Small intestine (tissue), 7 donors: ENCODE measurements around the gene ANKRD13B. TPM values are rescaled to one million over a fixed set of nuclear protein-coding genes. Genes with fewer than 3 reads are reported as not detected.
"Not testable (repeated sequence)": the region's sequence is repeated elsewhere in the genome, so short reads cannot be mapped to it uniquely, and the experiment has no call there.

ENCODE experiments used
- DNase-seq, 2 donors: peaks; one replicate each; pipeline versions ENCODE4 v3.0.0 to v3.0.0-alpha.2; 2013
- FAIRE-seq: peaks from 2 replicates; lab custom pipeline; 2012; peaks lifted over from hg19 to GRCh38; lab: Jason Lieb, UNC
- H3K27ac ChIP-seq, 3 donors: one replicate each; pipeline ENCODE4 v1.5.1; 2013; ENCODE audit warnings: low read length in 2 of 3, mild to moderate bottlenecking in 2 of 3, control low read depth in 1 of 3, inconsistent platforms in 1 of 3, low read depth in 1 of 3, moderate library complexity in 1 of 3
- H3K27me3 ChIP-seq, 3 donors: one replicate each; pipeline ENCODE4 v1.6.1; 2013; ENCODE audit warnings: low read length in 3 of 3, inconsistent platforms in 1 of 3; ENCODE audit not compliant: control insufficient read depth in 3 of 3, insufficient read depth in 3 of 3
- H3K36me3 ChIP-seq, 3 donors: one replicate each; pipeline ENCODE4 v1.6.1; 2013; ENCODE audit warnings: low read length in 3 of 3, inconsistent platforms in 1 of 3, low read depth in 1 of 3, mild to moderate bottlenecking in 1 of 3, moderate library complexity in 1 of 3; ENCODE audit not compliant: control insufficient read depth in 3 of 3, insufficient read depth in 2 of 3
- H3K4me1 ChIP-seq, 3 donors: one replicate each; pipeline ENCODE4 v1.6.1; 2013; ENCODE audit warnings: low read length in 2 of 3, inconsistent platforms in 1 of 3, low read depth in 1 of 3, mild to moderate bottlenecking in 1 of 3, moderate library complexity in 1 of 3; ENCODE audit not compliant: control insufficient read depth in 3 of 3, insufficient read depth in 2 of 3
- H3K4me3 ChIP-seq, 3 donors: one replicate each; pipeline ENCODE4 v1.5.1; 2013; ENCODE audit warnings: low read length in 3 of 3, control low read depth in 1 of 3, inconsistent platforms in 1 of 3, low read depth in 1 of 3, mild to moderate bottlenecking in 1 of 3, moderate library complexity in 1 of 3
- H3K9me3 ChIP-seq, 2 donors: one replicate each; pipeline ENCODE4 v1.6.1; 2013; ENCODE audit warnings: low read depth in 1 of 2, low read length in 1 of 2; ENCODE audit not compliant: control insufficient read depth in 2 of 2, insufficient read depth in 1 of 2
- WGBS, 3 donors: extraction: QIAGEN DNeasy Blood & Tissue Kit; methylation state at CpG; one replicate each; pipeline ENCODE4 v1.1.7; 2013; 5-methylcytosine and 5-hydroxymethylcytosine counted together
- polyA plus RNA-seq, 4 donors: library from polyadenylated mRNA; stranded (reverse) in 3 of 4; unstranded in 1 of 4; fragments of 200-250 nt in 3 of 4; fragments of 120-200 nt in 1 of 4; gene quantifications; one replicate each; pipeline versions ENCODE4 v1.2.1 to v1.2.3, GENCODE V29; 2013
- donor health status: healthy with polysubstance abuse.
- donor health status: control.
- donor health status: control.
- donor health status: Bipolar disorder and iron deficiency.
- donor health status: healthy.

ANKRD13B gene
- polyA plus RNA-seq, 4 donors = 2.5 to 4.0 (median 3.0) TPM; not detected in 1

DNA sequence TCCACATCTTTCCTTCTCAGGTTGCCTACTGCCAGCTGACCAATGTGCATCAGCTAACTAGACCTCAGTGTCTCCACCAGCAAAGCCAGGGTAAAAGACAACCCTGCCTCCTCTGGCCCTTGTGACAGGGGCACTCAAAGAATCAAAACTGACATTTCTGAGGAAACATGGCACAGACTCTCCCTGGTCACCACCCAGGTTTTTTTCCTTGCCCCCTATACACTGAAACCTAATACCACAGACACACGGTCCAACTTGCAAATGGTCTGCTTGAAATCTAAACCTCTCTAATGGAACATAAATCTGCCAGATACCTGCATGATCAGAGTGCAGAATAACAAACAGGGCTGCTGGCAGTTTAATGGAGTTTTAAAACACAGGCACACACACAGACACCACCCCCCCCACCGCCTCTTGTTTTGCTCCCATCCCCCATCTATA lies 49.3 kb downstream of the ANKRD13B start:
- no peak for FAIRE-seq
- no peak overlapping the region for H3K27ac ChIP-seq

DNA sequence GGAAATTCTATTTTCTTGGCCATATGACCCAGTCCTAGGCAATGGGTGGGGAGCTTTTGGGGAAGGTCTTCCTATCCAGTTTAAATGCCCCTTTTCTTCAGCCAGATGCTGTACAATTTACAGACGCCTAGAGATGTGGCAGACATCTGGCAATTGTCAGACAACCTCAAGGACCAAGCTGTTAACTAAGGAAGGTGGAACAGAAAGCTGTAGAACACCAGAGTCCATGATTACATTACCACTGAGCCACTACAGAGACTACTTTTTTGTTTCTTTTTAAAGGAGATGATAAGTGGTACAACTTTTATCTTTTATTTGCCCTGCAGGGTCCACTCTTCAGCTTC lies 50.9 kb downstream of the ANKRD13B start:
- no peak for DNase-seq
- H3K36me3 ChIP-seq = peaks cover 0 to 11% (median 9%) of the 10 kb centered on the region in 3 donors
- peaks cover 0 to 17% (median 15%) of the 10 kb centered on the region in 3 donors for H3K4me1 ChIP-seq
- peak overlapping the region in 1 of 3 donors; percentile 83 for H3K27ac ChIP-seq
- no peaks in the 10 kb centered on the region for H3K27me3 ChIP-seq
- FAIRE-seq = no peak
- peaks cover 0 to 4% of the 10 kb centered on the region in 2 donors for H3K9me3 ChIP-seq
- 79 to 90% (median 89%) methylated on average over 1 of the region's 1 CpG for WGBS, 3 donors
- no peak overlapping the region for H3K4me3 ChIP-seq

More for the DNA sequence above, 49.3 kb downstream of the ANKRD13B start:
- H3K27me3 ChIP-seq = no peaks in the 10 kb centered on the region
- H3K9me3 ChIP-seq = peaks cover 0 to 4% of the 10 kb centered on the region in 2 donors
- no peak for DNase-seq
- H3K4me1 ChIP-seq = peaks cover 0 to 17% (median 15%) of the 10 kb centered on the region in 3 donors
- WGBS, 3 donors = 64 to 71% (median 71%) methylated on average over 2 of the region's 2 CpGs
- peaks cover 0 to 9% (median 5%) of the 10 kb centered on the region in 3 donors for H3K36me3 ChIP-seq
- no peak overlapping the region for H3K4me3 ChIP-seq

DNA sequence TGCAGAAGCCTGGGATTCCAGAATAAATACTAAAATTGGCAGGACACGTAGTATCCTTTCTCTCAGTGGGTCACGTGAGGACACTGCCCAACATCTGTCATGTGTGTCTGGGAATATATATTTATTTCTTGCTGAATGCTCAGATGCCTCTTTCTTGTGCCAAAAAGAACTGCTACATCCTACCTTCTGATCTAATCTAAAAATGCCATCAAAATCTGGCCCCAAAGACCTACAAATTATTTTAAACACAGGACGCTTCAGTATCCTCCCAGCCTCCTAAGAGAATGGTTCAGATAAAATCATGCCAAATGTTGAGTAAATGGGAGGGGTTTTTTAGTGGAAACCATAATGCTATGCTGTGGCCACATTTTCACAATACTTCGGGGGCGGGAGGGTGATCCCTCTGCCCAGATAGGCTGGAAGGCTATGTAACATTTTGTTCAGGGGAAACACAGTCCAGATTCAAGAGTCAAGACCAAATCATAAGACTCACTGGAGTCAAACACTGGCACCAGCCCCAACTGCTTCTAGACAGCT lies 52.7 kb downstream of the ANKRD13B start:
- Histone ChIP-seq H3K4me3 (no peak overlapping the region), H3K9me3 (peaks cover 0 to 4% of the 10 kb centered on the region in 2 donors), H3K36me3 (peaks cover 6 to 16% (median 9%) of the 10 kb centered on the region in 3 donors), H3K27me3 (no peaks in the 10 kb centered on the region), H3K27ac (peak overlapping the region in 1 of 3 donors; percentile 86), H3K4me1 (peaks cover 0 to 15% (median 15%) of the 10 kb centered on the region in 3 donors)
- no peak for FAIRE-seq
- WGBS, 3 donors = 55 to 96% (median 88%) methylated on average over 5 of the region's 5 CpGs
- no peak for DNase-seq

DNA sequence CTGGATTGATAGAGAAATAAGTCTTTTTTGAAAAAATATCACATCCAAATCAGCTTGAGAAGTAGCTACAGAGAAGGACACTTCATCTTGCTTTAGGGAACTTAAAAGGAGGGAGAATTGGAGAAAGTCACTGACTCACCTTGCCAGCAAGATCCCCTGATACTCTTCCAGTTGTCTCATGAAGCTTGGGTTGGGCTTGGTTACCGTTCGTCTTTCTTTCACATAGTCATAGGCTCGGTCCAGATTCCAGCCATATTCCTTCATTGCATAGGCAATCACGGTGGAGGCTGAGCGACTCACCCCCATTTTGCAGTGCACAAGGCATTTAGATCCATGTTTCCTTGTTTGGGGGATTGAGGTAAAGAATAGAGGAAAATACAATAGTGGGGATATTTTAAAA lies 55.1 kb downstream of the ANKRD13B start:
- 92 to 95% (median 95%) methylated on average over 5 of the region's 5 CpGs for WGBS, 3 donors
- FAIRE-seq (no peak), DNase-seq (no peak)
- no peak overlapping the region for H3K4me3 ChIP-seq
- peaks cover 0 to 15% (median 7%) of the 10 kb centered on the region in 3 donors for H3K4me1 ChIP-seq
- no peak overlapping the region for H3K27ac ChIP-seq
- H3K36me3 ChIP-seq = peaks cover 9 to 16% (median 9%) of the 10 kb centered on the region in 3 donors
- peaks cover 0 to 4% of the 10 kb centered on the region in 2 donors for H3K9me3 ChIP-seq
- no peaks in the 10 kb centered on the region for H3K27me3 ChIP-seq

DNA sequence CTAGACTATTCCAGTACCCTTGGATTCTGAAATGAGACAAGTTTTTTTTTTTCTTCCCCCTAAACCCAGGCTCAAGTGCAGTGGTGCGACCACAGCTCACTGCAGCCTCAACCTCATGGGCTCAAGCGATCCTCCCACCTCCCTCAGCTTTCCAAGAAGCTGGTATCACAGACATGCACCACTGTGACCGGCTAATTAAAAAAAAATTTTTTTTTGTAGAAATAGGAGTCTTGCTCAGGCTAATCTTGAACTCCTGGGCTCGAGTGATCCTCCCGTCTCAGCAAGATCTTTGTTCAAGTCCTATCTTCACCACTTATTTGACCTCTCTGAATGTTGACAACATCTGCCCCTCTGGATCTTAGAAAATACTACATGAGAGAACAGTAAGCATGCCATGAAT lies 56.4 kb downstream of the ANKRD13B start:
- WGBS, 3 donors = 95 to 98% (median 96%) methylated on average over 5 of the region's 5 CpGs
- no peak for FAIRE-seq

DNA sequence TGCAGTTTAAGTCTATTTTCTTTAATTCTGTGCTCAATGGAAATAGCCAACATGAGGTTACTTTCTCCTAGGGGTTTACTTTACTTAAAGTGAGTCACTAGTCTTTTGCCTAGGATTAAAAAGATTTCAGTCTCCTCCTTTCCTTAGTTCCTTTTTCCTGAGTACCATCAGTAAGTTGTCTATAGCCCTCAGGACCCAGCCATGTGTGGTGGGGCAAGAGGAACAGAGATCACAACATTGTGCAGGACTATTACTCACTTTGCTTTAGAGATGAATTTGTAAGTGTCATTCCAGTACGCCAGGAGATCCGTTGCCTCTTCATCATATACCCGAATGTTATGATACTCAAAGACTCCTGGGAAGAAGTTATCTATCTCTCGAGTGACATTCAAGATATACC lies 57.5 kb downstream of the ANKRD13B start:
- Histone ChIP-seq H3K4me3 (no peak overlapping the region), H3K27ac (no peak overlapping the region), H3K4me1 (peaks cover 0 to 7% (median 0%) of the 10 kb centered on the region in 3 donors), H3K27me3 (no peaks in the 10 kb centered on the region), H3K9me3 (no peaks in the 10 kb centered on the region), H3K36me3 (peaks cover 9 to 13% (median 12%) of the 10 kb centered on the region in 3 donors)
- WGBS, 3 donors = 83 to 93% (median 88%) methylated on average over 4 of the region's 4 CpGs
- DNase-seq (no peak), FAIRE-seq (no peak)

More for the DNA sequence above, 56.4 kb downstream of the ANKRD13B start:
- Histone ChIP-seq H3K36me3 (peaks cover 9 to 13% (median 12%) of the 10 kb centered on the region in 3 donors), H3K27me3 (no peaks in the 10 kb centered on the region), H3K4me3 (no peak overlapping the region), H3K4me1 (peaks cover 0 to 10% (median 0%) of the 10 kb centered on the region in 3 donors), H3K9me3 (no peaks in the 10 kb centered on the region), H3K27ac (no peak overlapping the region)
- no peak for DNase-seq

DNA sequence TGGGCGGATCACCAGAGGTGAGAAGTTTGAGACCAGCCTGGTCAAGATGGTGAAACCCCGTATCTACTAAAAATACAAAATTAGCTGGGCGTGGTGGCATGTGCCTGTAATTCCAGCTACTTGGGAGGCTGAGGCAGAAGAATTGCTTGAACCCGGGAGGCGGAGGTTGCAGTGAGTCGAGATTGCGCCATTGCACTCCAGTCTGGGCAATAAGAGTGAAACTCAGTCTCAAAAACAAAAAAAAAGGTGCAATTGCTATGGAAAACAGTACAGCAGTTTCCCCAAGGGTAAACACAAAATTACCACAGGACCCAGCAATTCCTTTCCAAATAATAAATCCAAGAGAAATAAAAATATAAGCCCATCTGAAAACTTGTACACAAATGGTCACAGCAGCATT lies 59.0 kb downstream of the ANKRD13B start:
- H3K4me3 ChIP-seq, DNase-seq, H3K27ac ChIP-seq, H3K27me3 ChIP-seq, H3K9me3 ChIP-seq, H3K4me1 ChIP-seq, FAIRE-seq: not testable (repeated sequence)
- H3K36me3 ChIP-seq = peaks cover 6 to 17% (median 12%) of the 10 kb centered on the region in 3 donors
- 96 to 98% (median 97%) methylated on average over 7 of the region's 7 CpGs for WGBS, 3 donors

DNA sequence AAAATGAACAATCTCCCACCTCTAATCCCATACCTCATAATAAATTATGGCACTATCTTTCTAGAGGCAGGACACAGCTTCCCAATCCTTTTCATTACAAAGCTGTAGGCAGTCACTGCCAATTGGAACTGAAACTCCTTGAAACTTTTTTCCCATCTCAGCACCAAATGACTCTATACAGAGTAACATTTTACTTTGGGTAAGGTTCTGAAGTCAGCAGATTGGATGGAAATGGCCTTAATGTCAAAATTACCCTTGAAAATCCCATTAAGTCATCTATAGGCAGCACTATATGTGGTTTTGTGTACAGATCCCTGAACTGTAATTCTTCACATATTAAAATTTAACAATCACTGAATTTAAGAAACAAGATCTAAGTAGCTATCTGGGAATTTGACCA lies 60.0 kb downstream of the ANKRD13B start:
- no peak for DNase-seq
- Histone ChIP-seq H3K4me1 (no peaks in the 10 kb centered on the region), H3K27ac (no peak overlapping the region), H3K4me3 (no peak overlapping the region), H3K27me3 (no peaks in the 10 kb centered on the region), H3K36me3 (peaks cover 3 to 16% (median 12%) of the 10 kb centered on the region in 3 donors), H3K9me3 (no peaks in the 10 kb centered on the region)
- FAIRE-seq = no peak
